GM12892 (cell line): ENCODE measurements around the gene CALM3.

ENCODE experiments used
- POLR2A ChIP-seq: IDR thresholded peaks from 2 replicates; pipeline ENCODE4 v1.6.1; 2011; ENCODE audit warnings: low read depth, low read length, control low read depth
- POLR2AphosphoS5 ChIP-seq: IDR thresholded peaks from 2 replicates; pipeline ENCODE4 v1.6.1; 2011; ENCODE audit warnings: low read depth, low read length, control low read depth

DNA sequence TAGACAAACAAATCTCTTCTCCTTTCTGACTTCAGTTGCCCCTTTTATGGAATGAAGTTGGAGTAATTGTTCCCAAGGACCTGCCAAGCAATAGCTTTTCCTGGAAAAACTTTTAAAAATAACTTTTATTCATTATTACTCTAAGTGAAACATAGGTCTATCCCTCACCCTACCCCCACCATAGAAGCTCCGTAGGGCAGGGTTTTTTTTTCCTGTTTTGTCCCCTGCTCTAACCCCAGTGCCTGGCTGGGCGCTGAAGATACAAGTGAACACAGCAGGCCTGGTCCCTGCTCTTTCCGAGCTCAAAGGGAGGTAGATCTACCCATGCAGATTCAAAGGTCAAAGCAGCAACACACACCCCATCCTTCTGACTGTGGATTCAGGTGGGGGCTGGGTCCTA lies 43.6 kb downstream of the CALM3 start:
- TF ChIP-seq POLR2A (no peak), POLR2AphosphoS5 (no peak)
